Neutrophil (primary cell): Measurements from ENCODE around the gene AFTPH.

Experiments
- H3K27ac ChIP-seq: fragments of 200-600 bp; sonication (generic); 2 replicates; pipeline ENCODE4 v1.5.1; 2016; ENCODE audit warnings: mild to moderate bottlenecking, moderate library complexity
- H3K27me3 ChIP-seq: fragments of 200-600 bp; sonication (generic); 2 replicates; pipeline ENCODE4 v1.6.0; 2016; ENCODE audit warnings: mild to moderate bottlenecking
- H3K36me3 ChIP-seq: fragments of 200-600 bp; sonication (generic); 2 replicates; pipeline ENCODE4 v1.5.1; 2017
- H3K4me1 ChIP-seq, 2 experiments: fragments of 200-600 bp in 1 of 2; sonication (generic) in 1 of 2; 1 replicate in 1 of 2; 2 replicates in 1 of 2; pipeline versions ENCODE4 v1.5.1 to v1.6.1; 2013 to 2016; ENCODE audit warnings: low read depth in 1 of 2, low read length in 1 of 2, mild to moderate bottlenecking in 1 of 2, moderate library complexity in 1 of 2; ENCODE audit not compliant: control insufficient read depth in 1 of 2, insufficient read depth in 1 of 2
- H3K4me3 ChIP-seq, 2 experiments: fragments of 200-600 bp in 1 of 2; sonication (generic) in 1 of 2; 1 replicate in 1 of 2; 2 replicates in 1 of 2; pipeline ENCODE4 v1.5.1; 2013 to 2016; ENCODE audit warnings: low read depth in 1 of 2, low read length in 1 of 2, mild to moderate bottlenecking in 1 of 2, moderate library complexity in 1 of 2
- H3K9me3 ChIP-seq: fragments of 200-600 bp; sonication (generic); 2 replicates; pipeline ENCODE4 v1.5.1; 2016
- CTCF ChIP-seq: fragments of 200-600 bp; sonication (generic); IDR thresholded peaks from 2 replicates; pipeline ENCODE4 v1.5.1; 2016; ENCODE audit warnings: antibody characterized with exemption

The AFTPH gene

DNA sequence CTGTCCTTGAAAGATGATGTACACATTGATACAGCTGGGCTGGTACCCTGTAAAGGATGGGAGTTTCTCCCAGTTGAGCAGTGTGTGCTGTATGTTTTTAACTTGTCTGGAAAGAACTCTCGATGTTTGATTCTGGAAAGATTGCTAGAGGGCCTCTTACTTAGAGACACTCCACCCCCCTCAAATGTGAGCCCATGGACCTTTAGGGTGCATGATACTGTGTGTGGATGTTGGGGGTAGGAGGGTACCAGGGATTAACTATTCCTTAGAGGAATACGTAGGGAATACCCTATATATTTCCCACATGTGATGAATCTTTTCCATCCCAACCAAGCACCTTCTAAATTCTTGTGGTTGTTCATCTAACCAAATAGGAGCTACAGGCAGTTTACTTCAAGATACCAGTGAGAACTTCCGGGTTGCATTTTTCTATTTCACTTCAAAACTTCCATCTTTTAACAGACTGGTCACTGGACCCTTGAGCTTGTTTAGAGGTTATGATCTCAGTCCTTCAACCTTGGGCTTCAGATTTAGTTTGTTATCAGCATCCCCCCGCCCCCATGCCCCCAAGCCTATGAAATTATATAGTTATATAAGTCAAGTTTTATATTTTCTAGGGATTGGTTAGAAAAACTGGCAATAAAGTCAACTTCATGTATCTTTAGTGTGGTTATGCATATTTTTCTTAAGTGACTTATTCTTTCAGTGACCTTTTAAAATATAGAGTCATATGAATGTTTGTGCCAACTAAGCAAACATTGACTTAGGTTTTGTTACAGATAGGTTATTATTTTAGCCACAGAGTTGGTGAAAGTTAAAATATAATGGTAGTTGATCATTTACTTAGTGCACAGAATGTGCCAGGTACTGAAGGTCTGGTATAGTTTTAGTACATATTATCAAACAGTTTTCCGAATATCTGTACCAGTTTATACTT lies 18.2 kb downstream of the AFTPH start:
- H3K27ac ChIP-seq = no peak overlapping the region
- H3K36me3 ChIP-seq = no peaks in the 10 kb centered on the region
- no peaks in the 10 kb centered on the region for H3K9me3 ChIP-seq
- H3K4me1 ChIP-seq = no peaks in the 10 kb centered on the region
- TF ChIP-seq CTCF = no peak
- no peaks in the 10 kb centered on the region for H3K27me3 ChIP-seq
- no peak overlapping the region for H3K4me3 ChIP-seq

GRCh38 chr2:64543008-64543697 lies 19.0 kb downstream of the AFTPH start:
- no peak for TF ChIP-seq CTCF
- no peaks in the 10 kb centered on the region for H3K9me3 ChIP-seq
- no peaks in the 10 kb centered on the region for H3K36me3 ChIP-seq
- H3K27ac ChIP-seq = no peak overlapping the region
- no peak overlapping the region for H3K4me3 ChIP-seq
- H3K27me3 ChIP-seq = no peaks in the 10 kb centered on the region
- no peaks in the 10 kb centered on the region for H3K4me1 ChIP-seq

DNA sequence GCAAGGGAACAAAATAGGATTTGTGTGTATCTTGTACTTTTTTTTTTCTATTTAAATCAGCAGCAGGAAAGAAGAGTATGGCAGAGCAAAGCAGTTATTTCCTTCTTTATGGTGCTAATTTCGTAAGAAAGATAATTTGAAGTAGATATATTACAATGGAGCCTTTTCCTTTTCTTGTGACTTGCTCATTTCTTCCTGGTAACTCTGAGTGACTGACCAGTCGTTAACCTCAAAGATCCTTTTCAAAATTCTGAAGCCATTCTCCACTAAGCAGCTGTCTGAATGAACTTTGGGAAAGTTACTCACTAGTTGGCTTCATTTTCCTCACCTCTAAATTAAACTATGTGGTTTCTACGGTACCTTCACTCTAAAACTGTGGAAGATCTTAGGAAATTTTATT lies 24.6 kb downstream of the AFTPH start:
- Histone ChIP-seq H3K36me3 (peaks cover 20% of the 10 kb centered on the region), H3K27ac (peak overlapping the region; percentile 55), H3K27me3 (no peaks in the 10 kb centered on the region), H3K4me3 (no peak overlapping the region), H3K4me1 (peaks cover 4 to 8% of the 10 kb centered on the region in 2 experiments), H3K9me3 (no peaks in the 10 kb centered on the region)
- no peak for TF ChIP-seq CTCF

DNA sequence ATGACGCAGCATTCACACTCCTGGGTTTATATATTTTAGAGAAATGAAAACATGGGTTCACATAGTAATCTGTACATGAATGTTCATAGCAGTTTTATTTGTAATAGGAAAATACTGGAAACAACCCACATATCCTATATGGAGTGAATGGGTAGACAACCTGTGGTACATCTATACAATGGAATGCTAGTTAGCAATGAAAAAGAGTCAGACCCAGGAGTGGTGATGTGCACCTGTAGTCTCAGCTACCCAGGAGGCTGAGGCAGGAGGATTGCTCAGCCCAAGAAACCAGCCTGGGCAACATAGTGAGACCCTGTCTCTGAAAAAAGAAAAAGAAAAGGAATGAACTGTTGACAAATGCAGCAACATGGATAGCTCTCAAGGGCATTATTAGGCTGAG lies 25.9 kb downstream of the AFTPH start:
- Histone ChIP-seq H3K9me3 (no peaks in the 10 kb centered on the region), H3K4me3 (no peak overlapping the region), H3K4me1 (peaks cover 4 to 8% of the 10 kb centered on the region in 2 experiments), H3K27ac (no peak overlapping the region), H3K36me3 (peaks cover 20% of the 10 kb centered on the region), H3K27me3 (no peaks in the 10 kb centered on the region)
- no peak for TF ChIP-seq CTCF

- Histone ChIP-seq H3K27ac (no peak overlapping the region), H3K4me1 (peaks cover 4 to 8% of the 10 kb centered on the region in 2 experiments), H3K27me3 (no peaks in the 10 kb centered on the region), H3K4me3 (no peak overlapping the region), H3K9me3 (no peaks in the 10 kb centered on the region), H3K36me3 (peaks cover 27% of the 10 kb centered on the region)
- no peak for TF ChIP-seq CTCF
These were observed 27.7 kb downstream of the AFTPH start for GRCh38 chr2:64551851-64552250.
